K562 (cell line): ENCODE measurements around the gene SLC4A2. TPM values are rescaled to one million over a fixed set of nuclear protein-coding genes. Genes with fewer than 3 reads are reported as not detected.

ENCODE experiments used
- ATF6 ChIP-seq: sonication (generic); formaldehyde crosslinking; IDR thresholded peaks from 2 replicates; pipeline ENCODE4 v1.4.0; 2020; ENCODE audit warnings: mild to moderate bottlenecking, missing genetic modification reagents
- BCL6 ChIP-seq: fragments of 250-450 bp; sonication (Bioruptor Pico); IDR thresholded peaks from 2 replicates; pipeline ENCODE4 v1.4.0; 2020
- E2F3 ChIP-seq: fragments of 250-450 bp; sonication (Bioruptor Pico); IDR thresholded peaks from 2 replicates; pipeline ENCODE4 v1.4.0; 2020; ENCODE audit warnings: mild to moderate bottlenecking
- ELF4 ChIP-seq: fragments of 450-650 bp; formaldehyde crosslinking; IDR thresholded peaks from 2 replicates; pipeline ENCODE4 v1.4.0; 2022; ENCODE audit warnings: missing genetic modification characterization
- GTF3C2 ChIP-seq: IDR thresholded peaks from 3 replicates; pipeline ENCODE4 v1.6.1; 2011; ENCODE audit warnings: borderline replicate concordance, mild to moderate bottlenecking, moderate library complexity; ENCODE audit not compliant: insufficient read length; ENCODE audit errors: extremely low read depth
- JUND ChIP-seq, 2 experiments: IDR thresholded peaks; 2 replicates in 1 of 2; 3 replicates in 1 of 2; pipeline ENCODE4 v1.6.1; 2011; ENCODE audit warnings: borderline replicate concordance in 2 of 2, low read depth in 2 of 2, low read length in 2 of 2, improper control_type of control experiment in 1 of 2, missing biosample characterization in 1 of 2, missing genetic modification characterization in 1 of 2, missing genetic modification reagents in 1 of 2
- NR2C1 ChIP-seq, 2 experiments: fragments of 450-650 bp; IDR thresholded peaks; 2 replicates each; pipeline ENCODE4 v1.6.1; 2017; ENCODE audit warnings: mild to moderate bottlenecking in 2 of 2, antibody characterized with exemption in 1 of 2, inconsistent platforms in 1 of 2, missing compliant biosample characterization in 1 of 2, missing genetic modification characterization in 1 of 2
- NRF1 ChIP-seq, 2 experiments: fragments of 450-650 bp; IDR thresholded peaks in 1 of 2; conservative IDR thresholded peaks in 1 of 2; 2 replicates each; pipeline ENCODE4 v1.6.1; 2014; ENCODE audit warnings: mild to moderate bottlenecking in 2 of 2
- POLR2AphosphoS2 ChIP-seq: IDR thresholded peaks from 2 replicates; pipeline ENCODE4 v1.6.1; 2012; ENCODE audit warnings: low read length, improper control_type of control experiment
- ZNF431 ChIP-seq: sonication (generic); formaldehyde crosslinking; IDR thresholded peaks from 2 replicates; pipeline ENCODE4 v1.8.0; 2022; ENCODE audit warnings: mild to moderate bottlenecking, missing genetic modification reagents
- ZNF583 ChIP-seq: fragments of 250-450 bp; sonication (Bioruptor Pico); IDR thresholded peaks from 2 replicates; pipeline ENCODE4 v1.4.0; 2020
- ZNF644 ChIP-seq: fragments of 200-800 bp; sonication (Bioruptor generic); IDR thresholded peaks from 2 replicates; pipeline ENCODE4 v1.6.1; 2016; ENCODE audit warnings: low read depth, missing genetic modification characterization, missing compliant biosample characterization
- ZNF766 ChIP-seq: fragments of 200-800 bp; sonication (Bioruptor generic); conservative IDR thresholded peaks from 2 replicates; pipeline ENCODE4 v1.6.1; 2016; ENCODE audit warnings: missing genetic modification characterization, missing compliant biosample characterization
- polyA plus RNA-seq, 8 experiments: library from polyadenylated mRNA; depleted of rRNA in 4 of 8; stranded (reverse) in 5 of 8; unstranded in 3 of 8; fragments of >200 nt; fragmentation: Nextera tagmentation in 2 of 8; fragmentation: Illumina TruSeq in 1 of 8; extraction: Ambion mirVana in 2 of 8; extraction: Trizol in 1 of 8; gene quantifications; 2 replicates each; pipeline versions ENCODE4 v1.2.1 to v1.2.3, GENCODE V29; 2011 to 2014; ENCODE audit warnings: inconsistent platforms in 1 of 8, missing spikeins in 1 of 8
- total RNA-seq, 7 experiments: library from RNA; depleted of rRNA in 6 of 7; stranded (reverse); fragments of >200 nt in 6 of 7; fragmentation: Illumina TruSeq in 2 of 7; extraction: Trizol in 2 of 7; gene quantifications; 2 replicates each; pipeline versions ENCODE4 v1.2.1 to v1.2.3, GENCODE V29; 2011 to 2021; ENCODE audit warnings: low replicate concordance in 1 of 7
- TF ChIP-seq, protein P1 (sequence below): fragments of 250-450 bp; sonication (Bioruptor Pico); IDR thresholded peaks from 2 replicates; pipeline ENCODE4 v1.8.0; 2021; ENCODE audit warnings: borderline replicate concordance, mild to moderate bottlenecking, moderate library complexity; ENCODE audit not compliant: poor library complexity, severe bottlenecking
- TF ChIP-seq, protein P2 (sequence below): sonication (generic); formaldehyde crosslinking; IDR thresholded peaks from 2 replicates; pipeline ENCODE4 v1.9.0; 2022; ENCODE audit warnings: mild to moderate bottlenecking, missing genetic modification reagents

The SLC4A2 gene
- total and polyA plus RNA-seq, 9 of the 15 experiments (the other 6 are each of a cell fraction or from before 2014, with no cell fraction given), result 11.4 to 375 (median 130) TPM

DNA sequence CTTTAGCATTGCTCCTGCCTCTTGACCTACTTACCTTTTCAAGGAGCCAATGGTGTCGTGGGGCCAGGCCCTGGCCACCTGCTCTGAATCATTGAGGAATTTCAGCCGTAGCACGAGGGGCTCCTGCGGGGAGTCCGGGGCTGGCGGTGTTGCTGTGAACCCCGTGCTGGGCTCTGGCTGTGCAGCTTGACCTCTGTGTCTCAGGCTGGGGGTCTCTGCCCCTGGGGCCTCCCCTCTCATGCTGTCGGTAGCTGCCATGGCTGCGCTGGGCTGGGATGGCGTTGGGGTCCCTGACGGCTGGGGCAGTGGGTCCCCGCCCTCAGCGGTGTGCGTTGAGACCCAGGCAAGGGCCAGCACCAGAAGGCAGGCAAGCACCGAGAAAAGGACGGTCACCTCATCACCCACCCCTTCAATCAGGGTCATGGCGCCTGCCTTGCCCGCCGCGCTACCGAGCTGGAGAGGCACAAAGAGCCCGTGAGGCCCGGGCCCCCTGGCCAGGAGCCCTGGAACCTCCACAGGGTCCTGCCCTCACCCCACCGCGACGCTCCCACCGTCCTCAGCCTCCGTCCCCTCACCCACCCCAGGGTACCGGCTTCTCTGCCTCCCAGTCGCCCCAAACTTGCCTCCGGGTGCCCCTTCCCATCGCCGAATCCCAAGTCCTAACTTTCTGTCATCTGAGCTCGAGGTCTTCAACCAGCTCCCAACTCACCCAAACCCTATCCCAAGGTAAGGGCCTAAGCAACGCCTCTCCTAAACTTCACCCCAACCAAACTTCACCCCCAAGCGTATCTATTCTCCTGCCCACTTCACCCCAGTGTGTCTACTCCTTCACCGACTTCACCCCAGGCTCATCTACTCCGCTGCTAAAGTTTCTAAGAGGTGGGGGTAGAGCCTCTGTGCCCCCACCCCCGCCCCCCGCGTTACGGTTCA, 23.0 kb downstream of the SLC4A2 start (continued):
- TF ChIP-seq NRF1 (conservative IDR thresholded peaks at IDR 0.05 in 1 of 2, IDR thresholded peaks at IDR 0.05 in 1 of 2), result no peak; a peak in 1 of 4 replicates
- peak; percentile 63; the same call in 1 of the 2 replicates for TF ChIP-seq ZNF583 (CRISPR knock-in tag)
- TF ChIP-seq E2F3 (CRISPR knock-in tag), result no peak
- TF ChIP-seq ELF4 (CRISPR knock-in tag), result peak; percentile 41; the same call in 1 of the 2 replicates
- no peak for TF ChIP-seq BCL6 (CRISPR knock-in tag)
- TF ChIP-seq NR2C1 (IDR thresholded peaks at IDR 0.05), result no peak
- TF ChIP-seq NR2C1 (tag; IDR thresholded peaks at IDR 0.05), result no peak
- no peak for TF ChIP-seq GTF3C2
- TF ChIP-seq POLR2AphosphoS2, result no peak
- TF ChIP-seq, protein P1, sequence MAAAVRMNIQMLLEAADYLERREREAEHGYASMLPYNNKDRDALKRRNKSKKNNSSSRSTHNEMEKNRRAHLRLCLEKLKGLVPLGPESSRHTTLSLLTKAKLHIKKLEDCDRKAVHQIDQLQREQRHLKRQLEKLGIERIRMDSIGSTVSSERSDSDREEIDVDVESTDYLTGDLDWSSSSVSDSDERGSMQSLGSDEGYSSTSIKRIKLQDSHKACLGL, result no peak
- TF ChIP-seq ZNF431 (CRISPR knock-in tag), result no peak
- TF ChIP-seq, protein P2, sequence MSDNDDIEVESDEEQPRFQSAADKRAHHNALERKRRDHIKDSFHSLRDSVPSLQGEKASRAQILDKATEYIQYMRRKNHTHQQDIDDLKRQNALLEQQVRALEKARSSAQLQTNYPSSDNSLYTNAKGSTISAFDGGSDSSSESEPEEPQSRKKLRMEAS (CRISPR knock-in tag), result no peak
- peak; percentile 94; the same call in 1 of the 2 replicates for TF ChIP-seq ATF6
- TF ChIP-seq ZNF644 (tag), result no peak
- no peak for TF ChIP-seq ZNF766
- TF ChIP-seq JUND (IDR thresholded peaks at IDR 0.05; ENCODE audit: borderline replicate concordance, low read depth, low read length), result no peak
- TF ChIP-seq JUND (tag; IDR thresholded peaks at IDR 0.05; ENCODE audit: borderline replicate concordance, low read depth, low read length), result 0 out of 3 replicates have a peak, but pooled peaks have one; percentile 13
